Activated CD8-positive, alpha-beta T cell treated with anti-CD3 and anti-CD28 coated beads for 36 hours (primary cell): ENCODE measurements around the gene UNC45A. TPM values are rescaled to one million over a fixed set of nuclear protein-coding genes. Genes with fewer than 3 reads are reported as not detected.

Experiments used
- ATAC-seq: fragments of 200-7000 bp; cut with Tn5 transposase; one replicate; pipeline ENCODE4 v1.10.0; 2021; ENCODE audit warnings: mild to moderate bottlenecking, moderate library complexity
- CTCF ChIA-PET: fragments of 350-600 bp; sonication (Branson Sonifier 250); formaldehyde crosslinking; loops from one replicate; lab custom pipeline; 2021; ENCODE audit warnings: antibody characterized with exemption; lab: Charles Lee
- POLR2A ChIA-PET: fragments of 350-600 bp; sonication (Branson Sonifier 250); formaldehyde crosslinking; loops from one replicate; lab custom pipeline; 2021; ENCODE audit warnings: antibody characterized with exemption; lab: Charles Lee
- DNase-seq: peaks from one replicate; pipeline ENCODE4 v3.0.0-alpha.2; 2020
- H3K27ac Mint-ChIP-seq: one replicate; pipeline ENCODE4 v1.8.0; 2021; ENCODE audit warnings: mild to moderate bottlenecking, mixed read lengths
- H3K27me3 Mint-ChIP-seq: one replicate; pipeline ENCODE4 v1.8.0; 2021; ENCODE audit warnings: mixed read lengths
- H3K36me3 Mint-ChIP-seq: one replicate; pipeline ENCODE4 v1.8.0; 2021; ENCODE audit warnings: low read depth, mixed read lengths
- H3K4me1 Mint-ChIP-seq: one replicate; pipeline ENCODE4 v1.8.0; 2021; ENCODE audit warnings: low read depth, mixed read lengths
- H3K4me3 Mint-ChIP-seq: one replicate; pipeline ENCODE4 v1.8.0; 2021; ENCODE audit warnings: mild to moderate bottlenecking, moderate library complexity, mixed read lengths
- H3K9me3 Mint-ChIP-seq: one replicate; pipeline ENCODE4 v1.8.0; 2021; ENCODE audit warnings: mixed read lengths
- CTCF ChIP-seq: fragments of 200-600 bp; IDR thresholded peaks from one replicate; pipeline ENCODE4 v1.8.0; 2022; ENCODE audit warnings: antibody characterized with exemption, mild to moderate bottlenecking
- intact Hi-C: fragments of 100-400 bp; cut with micrococcal nuclease; formaldehyde crosslinking; loops from one replicate; pipeline ENCODE4 v1.10.0; 2022
- total RNA-seq, 2 experiments: library from RNA; stranded (reverse); gene quantifications; one replicate each; pipeline ENCODE4 v1.2.3, GENCODE V29; 2021

Gene UNC45A
- total RNA-seq, result 10 to 100 TPM; 65.0 to 66.8 TPM

DNA sequence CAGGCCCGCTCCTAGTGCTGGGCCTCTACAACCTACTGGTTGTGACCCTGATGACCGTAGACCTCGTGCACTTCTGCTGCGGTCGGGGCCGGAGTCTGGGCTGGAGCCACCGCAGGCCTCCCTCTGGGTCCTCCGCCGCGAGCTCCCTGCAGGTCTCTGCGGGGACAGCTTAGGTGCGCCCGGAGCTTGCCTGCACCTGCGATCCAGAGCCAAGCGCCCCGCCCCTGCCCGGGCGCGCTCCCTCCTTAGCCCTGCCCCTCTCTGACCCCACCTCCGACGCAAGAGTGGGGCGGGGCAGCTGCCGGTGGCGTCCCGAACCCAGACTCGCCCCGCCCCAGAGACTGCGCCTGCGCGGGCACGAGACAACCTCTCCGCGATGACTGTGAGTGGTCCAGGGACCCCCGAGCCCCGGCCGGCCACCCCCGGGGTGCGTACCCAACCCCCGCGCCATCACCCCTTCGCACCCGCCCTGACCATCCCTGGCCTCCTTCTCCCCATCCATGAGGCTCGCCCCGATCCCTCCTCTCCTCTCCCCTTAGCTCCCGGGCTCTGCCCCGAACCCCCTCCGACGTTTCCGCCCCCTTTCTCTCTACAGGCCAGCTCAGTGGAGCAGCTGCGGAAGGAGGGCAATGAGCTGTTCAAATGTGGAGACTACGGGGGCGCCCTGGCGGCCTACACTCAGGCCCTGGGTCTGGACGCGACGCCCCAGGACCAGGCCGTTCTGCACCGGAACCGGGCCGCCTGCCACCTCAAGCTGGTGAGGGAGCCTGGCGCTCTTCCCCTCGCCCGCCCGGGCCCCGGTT lies at the start of gene UNC45A:
UNC45A (plus strand) TSS at position 337 of the 803 bp plus-strand sequence; CDS start at position 377, 40 bp downstream.
- no peak for TF ChIP-seq CTCF
- H3K36me3 Mint-ChIP-seq, result peaks cover 22% of the 10 kb centered on the region
- ATAC-seq (peak; percentile 81), DNase-seq (peak; percentile 97)
- no peaks in the 10 kb centered on the region for H3K9me3 Mint-ChIP-seq
- ChIA-PET CTCF (interaction anchor here (0.7 to 11.3 kb wide), 25 partner anchors 7 to 287 kb away, joined by 3 to 255 read pairs (median 5); partner anchors contain the start of genes BLM, MAN2A2 and RCCD1), POLR2A (interaction anchor here (0.7 to 13.4 kb wide), 11 partner anchors 9 to 218 kb away, joined by 3 to 133 read pairs (median 5); partner anchors contain the start of genes BLM, MAN2A2, PRC1 and RCCD1)
- intact Hi-C loops, result no loop called here
- peak within 1 kb of the TSS; percentile 74 for H3K4me3 Mint-ChIP-seq
- H3K27me3 Mint-ChIP-seq, result no peaks in the 10 kb centered on the region
- H3K4me1 Mint-ChIP-seq, result peaks cover 32% of the 10 kb centered on the region
- peak within 1 kb of the TSS; percentile 91 for H3K27ac Mint-ChIP-seq

DNA sequence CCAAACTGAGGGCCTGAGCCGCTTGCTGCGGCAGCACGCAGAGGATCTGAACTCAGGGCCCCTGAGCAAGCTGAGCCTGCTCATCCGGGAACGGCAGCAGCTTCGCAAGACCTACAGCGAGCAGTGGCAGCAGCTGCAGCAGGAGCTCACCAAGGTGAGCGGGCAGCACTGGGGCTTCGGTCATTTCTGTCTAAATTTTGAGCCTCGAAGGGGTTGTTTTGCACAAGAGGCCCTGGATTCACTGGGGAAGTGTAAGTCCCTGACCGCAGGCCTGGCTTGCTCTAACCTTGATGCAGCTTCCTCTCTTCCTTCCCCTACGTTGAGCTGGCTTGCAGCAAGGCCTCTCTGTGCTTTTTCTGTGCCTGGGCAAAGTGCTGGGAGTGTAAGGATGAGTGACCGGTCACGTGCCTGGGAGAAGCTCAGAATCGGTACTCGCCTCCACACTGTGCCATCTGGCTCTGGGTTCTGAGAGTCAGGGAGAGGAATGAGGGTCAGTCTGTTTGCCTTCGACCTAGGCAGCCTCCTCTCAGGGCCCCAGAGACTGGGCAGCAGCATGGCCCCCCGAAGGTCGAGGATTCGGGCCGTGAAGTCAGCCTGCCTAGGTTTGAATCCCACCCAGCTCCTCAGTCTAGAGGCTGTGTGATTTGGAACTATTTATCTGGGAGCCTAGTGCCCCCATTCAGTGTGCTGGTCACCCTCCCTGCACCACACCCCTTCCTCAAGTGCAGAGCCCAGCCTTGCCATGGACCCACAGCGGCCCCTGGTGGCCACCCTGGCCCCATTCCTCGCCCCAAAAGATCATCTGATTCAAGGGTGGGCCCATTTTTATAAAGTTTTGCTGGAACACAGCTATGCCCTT lies 49.4 kb upstream of the UNC45A start:
- TF ChIP-seq CTCF, result peak; percentile 99
- Mint-ChIP-seq H3K27ac (peak overlapping the region; percentile 55), H3K27me3 (peaks cover 7% of the 10 kb centered on the region), H3K4me1 (peaks cover 7% of the 10 kb centered on the region), H3K4me3 (no peak overlapping the region), H3K36me3 (peaks cover 6% of the 10 kb centered on the region), H3K9me3 (no peaks in the 10 kb centered on the region)
- ChIA-PET POLR2A (interaction anchor here (0.5 to 1.7 kb wide), 12 partner anchors 11 to 566 kb away, joined by 3 to 7 read pairs (median 4); partner anchors contain the start of gene MAN2A2), CTCF (interaction anchor here (0.6 to 3.9 kb wide), 82 partner anchors 8 to 742 kb away, joined by 3 to 89 read pairs (median 5); partner anchors contain the start of genes BLM, FURIN, HDDC3 and MAN2A2)
- DNase-seq (peak; percentile 85), ATAC-seq (peak; percentile 69)
- intact Hi-C loops, result loop anchor here (2.0 kb wide), 1 partner anchor 237 kb away; no protein-coding TSS in a partner anchor

- POLR2A ChIA-PET, result interaction anchor here (0.9 to 1.7 kb wide), 10 partner anchors 11 to 171 kb away, joined by 3 to 7 read pairs (median 4); partner anchors contain the start of gene MAN2A2
- DNase-seq, result no peak
- Mint-ChIP-seq H3K4me1 (peaks cover 7% of the 10 kb centered on the region), H3K27me3 (peaks cover 7% of the 10 kb centered on the region), H3K4me3 (no peak overlapping the region), H3K9me3 (no peaks in the 10 kb centered on the region), H3K36me3 (peaks cover 2% of the 10 kb centered on the region), H3K27ac (no peak overlapping the region)
- CTCF ChIA-PET, result interaction anchor here (0.6 to 3.9 kb wide), 74 partner anchors 8 to 743 kb away, joined by 3 to 89 read pairs (median 5); partner anchors contain the start of genes BLM, FURIN, HDDC3 and MAN2A2
- no peak for ATAC-seq
- intact Hi-C loops, result loop anchor here (2.0 kb wide), 1 partner anchor 237 kb away; no protein-coding TSS in a partner anchor
- TF ChIP-seq CTCF, result peak; percentile 39
Measured at GRCh38 chr15:90886291-90886614, 48.8 kb upstream of the UNC45A start.

DNA sequence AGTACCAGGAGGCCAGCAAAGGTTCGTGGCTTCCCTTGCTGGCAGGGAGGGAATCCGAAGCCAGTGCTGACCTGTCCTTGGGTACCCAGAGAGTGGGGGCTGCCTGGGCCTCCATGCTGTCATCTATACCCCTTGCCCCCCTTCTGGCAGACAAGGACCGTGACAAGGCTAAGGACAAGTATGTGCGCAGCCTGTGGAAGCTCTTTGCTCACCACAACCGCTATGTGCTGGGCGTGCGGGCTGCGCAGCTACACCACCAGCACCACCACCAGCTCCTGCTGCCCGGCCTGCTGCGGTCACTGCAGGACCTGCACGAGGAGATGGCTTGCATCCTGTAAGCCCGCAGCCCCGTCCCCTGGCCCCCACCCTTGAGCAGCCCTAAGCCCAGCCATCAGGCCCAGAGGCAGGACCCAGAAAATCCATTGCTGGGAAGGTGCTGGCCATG lies 48.0 kb upstream of the UNC45A start:
- H3K36me3 Mint-ChIP-seq, result peaks cover 2% of the 10 kb centered on the region
- H3K27me3 Mint-ChIP-seq, result peaks cover 7% of the 10 kb centered on the region
- peaks cover 7% of the 10 kb centered on the region for H3K4me1 Mint-ChIP-seq

More for the DNA sequence above, 48.0 kb upstream of the UNC45A start:
- intact Hi-C loops, result loop anchor here (2.0 kb wide), 1 partner anchor 238 kb away; no protein-coding TSS in a partner anchor
- Mint-ChIP-seq H3K9me3 (no peaks in the 10 kb centered on the region), H3K27ac (no peak overlapping the region), H3K4me3 (no peak overlapping the region)
- no peak for ATAC-seq
- POLR2A ChIA-PET, result interaction anchor here (1.3 kb wide), 1 partner anchor 43 kb away, joined by 5 read pairs; no protein-coding TSS in a partner anchor
- TF ChIP-seq CTCF, result no peak
- DNase-seq, result no peak
- CTCF ChIA-PET, result interaction anchor here (0.7 to 3.9 kb wide), 18 partner anchors 12 to 594 kb away, joined by 3 to 89 read pairs (median 8); partner anchors contain the start of genes HDDC3, MAN2A2 and UNC45A
